PC-3 (cell line): ENCODE data around the gene ST3GAL4. TPM values are rescaled to one million over a fixed set of nuclear protein-coding genes. Genes with fewer than 3 reads are reported as not detected.

Experiments
- ATAC-seq: fragments of 200-7000 bp; cut with Tn5 transposase; 2 replicates; pipeline ENCODE4 v1.9.1; 2020; ENCODE audit warnings: mild to moderate bottlenecking, moderate library complexity
- BruUV-seq: library from RNA; stranded (reverse); fragments of 400-500 nt; replicated peaks from 2 replicates; lab custom pipeline; 2021; lab: Mats Ljungman, UMichigan
- CTCF ChIA-PET: fragments of 300-600 bp; sonication (Branson Sonifier 250); formaldehyde crosslinking; loops from one replicate; lab custom pipeline; 2022; ENCODE audit warnings: antibody characterized with exemption; lab: Charles Lee
- POLR2A ChIA-PET: fragments of 300-600 bp; sonication (Branson Sonifier 250); formaldehyde crosslinking; loops from one replicate; lab custom pipeline; 2022; ENCODE audit warnings: antibody characterized with exemption; ENCODE audit not compliant: unreplicated experiment; lab: Charles Lee
- DNase-seq: peaks from one replicate; pipeline ENCODE4 v3.0.0-alpha.2; 2015
- H2AFZ ChIP-seq: fragments of 300-600 bp; sonication (generic); 2 replicates; pipeline ENCODE4 v1.6.0; 2016; ENCODE audit warnings: antibody characterized with exemption, low read length
- H3F3A ChIP-seq: fragments of 300-600 bp; sonication (generic); one replicate; pipeline ENCODE4 v1.6.0; 2017; ENCODE audit warnings: antibody characterized with exemption, low read length, control low read depth, mild to moderate bottlenecking; ENCODE audit not compliant: unreplicated experiment
- H3K27ac ChIP-seq: fragments of 300-600 bp; sonication (generic); 2 replicates; pipeline ENCODE4 v1.5.1; 2016; ENCODE audit warnings: mild to moderate bottlenecking, low read length
- H3K27me3 ChIP-seq: fragments of 300-600 bp; sonication (generic); 2 replicates; pipeline ENCODE4 v1.6.1; 2016; ENCODE audit warnings: low read length, mixed read lengths
- H3K36me3 ChIP-seq: fragments of 300-600 bp; sonication (generic); 2 replicates; pipeline ENCODE4 v1.6.1; 2016; ENCODE audit warnings: low read depth, mixed run types, low read length, mixed read lengths
- H3K4me1 ChIP-seq: fragments of 300-600 bp; sonication (generic); 2 replicates; pipeline ENCODE4 v1.5.1; 2016; ENCODE audit warnings: low read length; ENCODE audit not compliant: insufficient read depth
- H3K4me2 ChIP-seq: fragments of 300-600 bp; sonication (generic); 2 replicates; pipeline ENCODE4 v1.6.0; 2016; ENCODE audit warnings: low read length
- H3K4me3 ChIP-seq: fragments of 300-600 bp; sonication (generic); 2 replicates; pipeline ENCODE4 v1.5.1; 2016; ENCODE audit warnings: mild to moderate bottlenecking, low read length, mixed read lengths
- H3K79me2 ChIP-seq: fragments of 300-600 bp; sonication (generic); 2 replicates; pipeline ENCODE4 v1.6.1; 2017; ENCODE audit warnings: low read length, mixed read lengths
- H3K9ac ChIP-seq: fragments of 300-600 bp; sonication (generic); 2 replicates; pipeline ENCODE4 v1.6.0; 2016; ENCODE audit warnings: mild to moderate bottlenecking, low read length
- H3K9me2 ChIP-seq: fragments of 300-600 bp; sonication (generic); replicated peaks from 2 replicates; pipeline ENCODE4 v1.6.1; 2016; ENCODE audit warnings: mixed run types, low read length, mixed read lengths
- H3K9me3 ChIP-seq: fragments of 300-600 bp; sonication (generic); 2 replicates; pipeline ENCODE4 v1.6.1; 2016; ENCODE audit warnings: low read length, mixed read lengths
- H4K20me1 ChIP-seq: fragments of 300-600 bp; sonication (generic); 2 replicates; pipeline ENCODE4 v1.6.1; 2016; ENCODE audit warnings: low read length, mixed read lengths
- CTCF ChIP-seq: fragments of 300-600 bp; sonication (generic); conservative IDR thresholded peaks from 2 replicates; pipeline ENCODE4 v1.5.1; 2017; ENCODE audit warnings: antibody characterized with exemption, low read depth, mild to moderate bottlenecking, low read length
- EZH2 ChIP-seq: fragments of 300-600 bp; sonication (generic); IDR thresholded peaks from one replicate; pipeline ENCODE4 v1.6.1; 2017; ENCODE audit warnings: antibody characterized with exemption, mild to moderate bottlenecking, low read length; ENCODE audit not compliant: unreplicated experiment
- EZH2phosphoT487 ChIP-seq: fragments of 300-600 bp; sonication (generic); IDR thresholded peaks from 2 replicates; pipeline ENCODE4 v1.6.1; 2018; ENCODE audit warnings: mild to moderate bottlenecking, antibody characterized with exemption, low read length, borderline replicate concordance
- intact Hi-C: fragments of 100-400 bp; cut with micrococcal nuclease; formaldehyde crosslinking; loops from 2 replicates; pipeline ENCODE4 v1.9.0; 2023
- total RNA-seq: library from RNA; depleted of rRNA; stranded (reverse); fragments of >200 nt; gene quantifications from 2 replicates; pipeline ENCODE4 v1.2.3, GENCODE V29; 2014

ST3GAL4 gene
- total RNA-seq, 1 experiment from 2014 or later = 126 TPM

GRCh38 chr11:126357969-126358762, 2.7 kb downstream of the ST3GAL4 start:
- Histone ChIP-seq H3K27ac (no peak overlapping the region), H3K36me3 (0 out of 2 replicates have a peak, but pooled peaks cover 4% of the 10 kb centered on the region), H3K79me2 (peaks cover 82% of the 10 kb centered on the region), H3K27me3 (no peaks in the 10 kb centered on the region), H3K9me2 (no peaks in the 10 kb centered on the region), H3K9ac (no peak overlapping the region), H4K20me1 (0 out of 2 replicates have a peak, but pooled peaks cover 3% of the 10 kb centered on the region), H3K4me1 (peaks cover 53% of the 10 kb centered on the region), H3K4me3 (peak overlapping the region; percentile 83; the same call in 1 of the 2 replicates), H3K4me2 (peak overlapping the region; percentile 94), H3F3A (no peaks in the 10 kb centered on the region), H2AFZ (no peak overlapping the region), H3K9me3 (no peaks in the 10 kb centered on the region)
- POLR2A ChIA-PET = no interaction called here
- BruUV-seq = no TSS peak
- DNase-seq (no peak), ATAC-seq (no peak)
- intact Hi-C loops = no loop called here
- CTCF ChIA-PET = no interaction called here
- TF ChIP-seq EZH2phosphoT487 (no peak), CTCF (no peak), EZH2 (no peak)

GRCh38 chr11:126358763-126359160, 3.3 kb downstream of the ST3GAL4 start:
- BruUV-seq = no TSS peak
- Histone ChIP-seq H3K9ac (no peak overlapping the region), H3F3A (no peaks in the 10 kb centered on the region), H3K4me1 (peaks cover 47% of the 10 kb centered on the region), H3K27ac (no peak overlapping the region), H3K9me2 (no peaks in the 10 kb centered on the region), H3K27me3 (no peaks in the 10 kb centered on the region), H4K20me1 (0 out of 2 replicates have a peak, but pooled peaks cover 3% of the 10 kb centered on the region), H3K79me2 (peaks cover 87% of the 10 kb centered on the region), H3K4me3 (no peak overlapping the region), H3K4me2 (peak overlapping the region; percentile 94; the same call in 1 of the 2 replicates), H3K36me3 (peaks cover 4% of the 10 kb centered on the region; the same call in 1 of the 2 replicates), H3K9me3 (no peaks in the 10 kb centered on the region), H2AFZ (no peak overlapping the region)
- no peak for DNase-seq
- CTCF ChIA-PET = interaction anchor here (0.5 kb wide), 1 partner anchor 46 kb away, joined by 3 read pairs; no protein-coding TSS in a partner anchor
- no peak for ATAC-seq
- intact Hi-C loops = no loop called here
- TF ChIP-seq EZH2phosphoT487 = no peak
- no peak for TF ChIP-seq EZH2
- no peak for TF ChIP-seq CTCF
- POLR2A ChIA-PET = no interaction called here
